ENCODE measurements around the gene GUCY1A2. TPM values are rescaled to one million over a fixed set of nuclear protein-coding genes. Genes with fewer than 3 reads are reported as not detected.

The GUCY1A2 gene
- total RNA-seq, 2 donors from 2014 or later, result 4.4 to 6.3 TPM

GRCh38 chr11:106958517-106959248 is 59.6 kb downstream of the GUCY1A2 start:
- ATAC-seq (no peak), DNase-seq (no peak)
- WGBS, 2 donors, result 53 to 60% methylated on average over 7 of the region's 7 CpGs
- Histone ChIP-seq H3K36me3 (replicated peaks in 1 of 2; ENCODE audit: insufficient read depth in 1 of 2, low read depth in 2 of 2) (no peaks in the 10 kb centered on the region), H3K27me3 (no peaks in the 10 kb centered on the region), H3K4me3 (no peak overlapping the region), H3K4me1 (no peaks in the 10 kb centered on the region), H3K27ac (no peak overlapping the region), H3K9me3 (no peaks in the 10 kb centered on the region)
- intact Hi-C loops (cut with DNase I), result no loop called here
- TF ChIP-seq POLR2A (IDR thresholded peaks at IDR 0.05) (no peak), CTCF (IDR thresholded peaks at IDR 0.05) (no peak)

- Histone ChIP-seq H3K9me3 (no peaks in the 10 kb centered on the region), H3K4me3 (no peak overlapping the region), H3K36me3 (replicated peaks in 1 of 2; ENCODE audit: insufficient read depth in 1 of 2, low read depth in 2 of 2) (no peaks in the 10 kb centered on the region), H3K27me3 (no peaks in the 10 kb centered on the region), H3K27ac (no peak overlapping the region), H3K4me1 (no peaks in the 10 kb centered on the region)
- ATAC-seq (no peak), DNase-seq (no peak)
- intact Hi-C loops (cut with DNase I), result no loop called here
- TF ChIP-seq CTCF (IDR thresholded peaks at IDR 0.05), result no peak
- no peak for TF ChIP-seq POLR2A (IDR thresholded peaks at IDR 0.05)
- 83 to 94% methylated on average over 3 to 5 of the region's 5 CpGs for WGBS, 2 donors
Measured at GRCh38 chr11:106957030-106957482, 61.2 kb downstream of the GUCY1A2 start.

- Histone ChIP-seq H3K27me3 (no peaks in the 10 kb centered on the region), H3K36me3 (replicated peaks in 1 of 2; ENCODE audit: insufficient read depth in 1 of 2, low read depth in 2 of 2) (no peaks in the 10 kb centered on the region), H3K27ac (no peak overlapping the region), H3K4me3 (no peak overlapping the region), H3K9me3 (no peaks in the 10 kb centered on the region), H3K4me1 (no peaks in the 10 kb centered on the region)
- intact Hi-C loops (cut with DNase I), result no loop called here
- ATAC-seq, result no peak
- TF ChIP-seq CTCF (IDR thresholded peaks at IDR 0.05) (no peak), POLR2A (IDR thresholded peaks at IDR 0.05) (no peak)
- peak in 1 of 4 donors; percentile 13 for DNase-seq
Measured at GRCh38 chr11:106950067-106950491, 68.2 kb downstream of the GUCY1A2 start.

- Histone ChIP-seq H3K4me3 (no peak overlapping the region), H3K4me1 (no peaks in the 10 kb centered on the region), H3K27ac (no peak overlapping the region), H3K9me3 (no peaks in the 10 kb centered on the region), H3K27me3 (no peaks in the 10 kb centered on the region), H3K36me3 (replicated peaks in 1 of 2; ENCODE audit: insufficient read depth in 1 of 2, low read depth in 2 of 2) (no peaks in the 10 kb centered on the region)
- DNase-seq (no peak), ATAC-seq (no peak)
- intact Hi-C loops (cut with DNase I), result no loop called here
- TF ChIP-seq CTCF (IDR thresholded peaks at IDR 0.05) (no peak), POLR2A (IDR thresholded peaks at IDR 0.05) (no peak)
- whole genome bisulfite sequencing, 2 donors, result 92% methylated on average over 3 of the region's 3 CpGs
Measured at GRCh38 chr11:106943089-106943488, 75.2 kb downstream of the GUCY1A2 start.

GRCh38 chr11:106939157-106939556 is 79.1 kb downstream of the GUCY1A2 start:
- WGBS, 2 donors, result 68 to 85% methylated on average over 2 of the region's 2 CpGs

More at GRCh38 chr11:106939157-106939556, 79.1 kb downstream of the GUCY1A2 start:
- no peaks in the 10 kb centered on the region for H3K36me3 ChIP-seq (replicated peaks in 1 of 2; ENCODE audit: insufficient read depth in 1 of 2, low read depth in 2 of 2)
- H3K4me1 ChIP-seq, result no peaks in the 10 kb centered on the region
- TF ChIP-seq CTCF (IDR thresholded peaks at IDR 0.05) (no peak), POLR2A (IDR thresholded peaks at IDR 0.05) (no peak)
- H3K27ac ChIP-seq, result no peak overlapping the region
- ATAC-seq (no peak), DNase-seq (no peak)
- no peaks in the 10 kb centered on the region for H3K9me3 ChIP-seq
- intact Hi-C loops (cut with DNase I), result no loop called here
- no peaks in the 10 kb centered on the region for H3K27me3 ChIP-seq
- H3K4me3 ChIP-seq, result no peak overlapping the region

All from body of pancreas (tissue), 4 donors.